Stimulated activated effector memory CD8-positive, alpha-beta T cell treated with anti-CD3 and anti-CD28 coated beads, Interleukin-12 subunit alpha, Interleukin-12 subunit beta, amount 100 ng/mL, for 72 hours (primary cell): ENCODE data around the gene TMEM163.
A peak's percentile ranks its signal among the peaks of the same experiment; 100 is the strongest.

Experiments used
- ATAC-seq: fragments of 150-1000 bp; cut with Tn5 transposase; 2 replicates; pipeline ENCODE4 v1.10.0; 2021
- DNase-seq, 2 donors: peaks; one replicate each; pipeline ENCODE4 v3.0.0; 2021 to 2022; ENCODE audit warnings: low spot score in 2 of 2
- H3K27ac Mint-ChIP-seq: one replicate; pipeline ENCODE4 v1.8.0; 2022; ENCODE audit warnings: mild to moderate bottlenecking, mixed read lengths
- H3K36me3 Mint-ChIP-seq: one replicate; pipeline ENCODE4 v1.8.0; 2022; ENCODE audit warnings: mild to moderate bottlenecking, mixed read lengths
- H3K4me1 Mint-ChIP-seq: one replicate; pipeline ENCODE4 v1.8.0; 2022; ENCODE audit warnings: mixed read lengths
- H3K4me3 Mint-ChIP-seq: one replicate; pipeline ENCODE4 v1.8.0; 2022; ENCODE audit warnings: mild to moderate bottlenecking, mixed read lengths
- H3K9me3 Mint-ChIP-seq: one replicate; pipeline ENCODE4 v1.8.0; 2022; ENCODE audit warnings: mixed read lengths

The TMEM163 gene

DNA sequence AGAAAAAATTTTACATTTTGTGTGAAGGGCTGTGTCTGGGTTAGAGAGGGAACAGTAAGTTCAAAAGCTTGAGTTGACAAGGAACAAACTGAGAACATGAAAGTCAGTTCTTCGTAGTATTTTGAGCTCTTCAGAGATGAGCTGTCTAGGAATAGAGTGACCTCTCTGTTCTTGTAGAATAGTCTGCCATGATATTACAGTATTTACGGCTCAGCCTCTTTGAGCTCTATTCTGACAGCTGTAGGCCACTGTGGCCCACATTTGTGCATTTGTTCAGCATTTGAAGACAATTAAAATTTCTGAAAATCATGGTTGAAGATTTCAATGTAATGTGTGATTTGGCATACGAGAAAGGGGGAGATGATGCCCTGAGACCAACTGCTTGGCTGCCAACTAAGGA lies 292.1 kb downstream of the TMEM163 start:
- ATAC-seq = peak; percentile 58
- no peak for DNase-seq
- H3K36me3 Mint-ChIP-seq = peaks cover 18% of the 10 kb centered on the region
- H3K4me3 Mint-ChIP-seq = no peak overlapping the region
- peaks cover 19% of the 10 kb centered on the region for H3K4me1 Mint-ChIP-seq
- H3K9me3 Mint-ChIP-seq = no peaks in the 10 kb centered on the region
- peak overlapping the region; percentile 55 for H3K27ac Mint-ChIP-seq

DNA sequence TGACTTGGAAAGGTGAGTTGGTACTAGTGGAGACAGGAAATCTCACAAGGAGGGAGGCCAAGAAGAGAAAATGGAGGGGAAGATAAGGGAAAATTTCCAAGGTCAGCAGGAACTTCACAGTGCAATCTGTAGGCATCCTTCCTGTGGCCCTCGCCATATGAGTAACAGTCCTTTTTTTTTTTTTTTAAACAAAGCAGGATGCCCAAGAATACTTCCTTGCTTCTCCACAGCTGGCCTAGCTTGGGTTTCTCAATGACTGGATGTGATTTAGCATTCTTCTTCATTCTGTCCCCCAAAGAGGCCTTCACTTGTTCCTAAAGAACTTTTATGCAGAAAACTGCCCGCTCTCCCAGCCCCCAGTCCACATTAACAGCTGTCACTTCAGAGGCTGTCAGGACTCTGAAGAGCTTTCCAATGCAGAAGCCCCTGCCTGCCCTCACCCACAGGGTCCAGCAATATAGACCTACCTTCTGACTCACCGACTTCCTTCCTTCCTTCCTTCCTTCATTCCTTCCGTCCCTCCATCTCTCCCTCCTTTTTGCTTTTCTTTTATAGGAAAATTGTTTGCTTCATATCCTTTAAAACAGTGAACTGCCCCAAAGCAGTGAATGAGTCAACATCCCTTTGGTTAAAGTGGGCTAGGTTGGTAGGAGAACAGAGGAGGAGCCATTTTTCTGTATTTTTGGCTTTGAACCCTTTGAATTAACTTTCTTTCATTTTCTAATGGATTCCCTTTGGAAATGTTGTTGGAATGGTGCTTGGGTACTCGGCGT lies 292.9 kb downstream of the TMEM163 start:
- peak overlapping the region; percentile 55 for H3K27ac Mint-ChIP-seq
- no peak overlapping the region for H3K4me3 Mint-ChIP-seq
- H3K4me1 Mint-ChIP-seq = peaks cover 19% of the 10 kb centered on the region
- no peaks in the 10 kb centered on the region for H3K9me3 Mint-ChIP-seq
- peaks cover 14% of the 10 kb centered on the region for H3K36me3 Mint-ChIP-seq
- DNase-seq (no peak), ATAC-seq (no peak)

DNA sequence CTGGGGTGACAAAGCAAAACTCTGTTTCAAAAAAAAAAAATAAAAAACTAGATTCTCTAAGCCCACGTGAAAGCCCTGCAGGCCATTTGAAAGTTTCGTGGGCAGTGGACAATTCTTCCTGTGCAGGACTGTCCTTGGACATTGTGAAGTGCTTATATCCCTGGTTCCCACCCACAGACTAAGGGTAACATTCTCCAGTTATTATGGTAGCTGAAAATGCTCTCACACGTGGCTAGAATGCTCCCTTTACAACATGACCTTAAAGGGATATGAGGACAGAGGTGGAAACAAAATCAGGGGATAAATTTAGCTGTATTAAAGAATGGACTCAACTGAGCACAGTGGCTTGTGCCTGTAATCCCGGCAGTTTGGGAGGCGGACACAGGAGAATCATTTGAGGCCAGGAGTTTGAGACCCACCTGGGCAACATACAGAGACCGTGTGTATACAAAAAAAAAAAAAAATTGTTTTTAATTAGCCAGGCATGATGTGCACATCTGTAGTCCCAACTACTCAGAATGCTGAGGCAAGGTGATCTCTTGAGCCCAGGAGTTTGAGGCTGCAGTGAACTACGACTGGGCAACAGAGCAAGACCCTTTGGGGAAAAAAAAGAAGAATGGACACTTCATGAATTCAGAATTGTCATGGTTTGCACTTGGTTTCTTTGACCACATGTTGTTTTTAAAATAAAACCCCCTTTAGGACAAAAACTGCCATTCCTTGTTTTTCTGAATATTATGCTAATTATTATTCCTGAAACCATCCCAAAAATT lies 297.1 kb downstream of the TMEM163 start:
- ATAC-seq (no peak), DNase-seq (no peak)
- Mint-ChIP-seq H3K27ac (no peak overlapping the region), H3K4me3 (no peak overlapping the region), H3K4me1 (peaks cover 24% of the 10 kb centered on the region), H3K9me3 (no peaks in the 10 kb centered on the region), H3K36me3 (peaks cover 31% of the 10 kb centered on the region)

DNA sequence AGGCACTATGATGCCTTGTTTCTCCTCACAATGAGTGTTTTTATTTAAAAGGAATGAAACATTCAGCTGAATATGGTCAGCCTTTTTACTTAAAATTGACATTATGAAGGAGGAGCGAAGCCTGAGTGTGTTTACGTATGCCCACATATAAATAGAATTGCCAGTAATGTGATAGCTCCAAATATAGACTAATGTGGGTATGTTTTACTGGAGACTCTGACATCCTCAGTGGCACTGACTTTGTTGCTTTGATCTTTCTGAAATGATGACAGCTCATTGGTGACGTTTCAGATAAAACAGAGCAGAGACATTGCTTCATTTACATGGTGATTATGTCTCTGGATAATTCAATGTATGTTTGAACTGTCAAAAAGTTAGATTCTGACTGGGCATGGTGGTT lies 297.9 kb downstream of the TMEM163 start:
- Mint-ChIP-seq H3K27ac (no peak overlapping the region), H3K36me3 (peaks cover 36% of the 10 kb centered on the region), H3K4me1 (peaks cover 20% of the 10 kb centered on the region), H3K4me3 (no peak overlapping the region), H3K9me3 (no peaks in the 10 kb centered on the region)
- ATAC-seq (no peak), DNase-seq (no peak)

DNA sequence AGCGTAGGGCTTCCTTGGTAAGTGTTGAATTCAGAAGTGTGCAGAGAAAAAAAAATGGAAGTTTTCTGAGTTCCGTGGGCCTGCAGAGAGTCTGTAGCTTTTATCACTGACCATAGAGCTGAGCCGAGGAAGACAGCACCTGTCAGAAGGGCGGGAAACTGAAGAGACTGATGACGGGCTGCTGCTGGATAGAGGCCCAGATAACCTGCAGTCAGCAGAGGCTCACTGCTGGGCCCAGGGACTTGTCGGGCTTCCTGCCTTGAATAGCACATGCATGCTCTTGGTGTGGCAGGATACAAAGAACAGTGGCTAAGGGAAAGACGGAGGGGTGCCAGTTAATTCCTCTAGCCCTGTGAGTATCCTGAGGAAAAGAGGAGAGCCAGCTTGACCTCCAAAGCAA lies 298.5 kb downstream of the TMEM163 start:
- H3K9me3 Mint-ChIP-seq = no peaks in the 10 kb centered on the region
- H3K36me3 Mint-ChIP-seq = peaks cover 34% of the 10 kb centered on the region
- H3K4me3 Mint-ChIP-seq = no peak overlapping the region

DNA sequence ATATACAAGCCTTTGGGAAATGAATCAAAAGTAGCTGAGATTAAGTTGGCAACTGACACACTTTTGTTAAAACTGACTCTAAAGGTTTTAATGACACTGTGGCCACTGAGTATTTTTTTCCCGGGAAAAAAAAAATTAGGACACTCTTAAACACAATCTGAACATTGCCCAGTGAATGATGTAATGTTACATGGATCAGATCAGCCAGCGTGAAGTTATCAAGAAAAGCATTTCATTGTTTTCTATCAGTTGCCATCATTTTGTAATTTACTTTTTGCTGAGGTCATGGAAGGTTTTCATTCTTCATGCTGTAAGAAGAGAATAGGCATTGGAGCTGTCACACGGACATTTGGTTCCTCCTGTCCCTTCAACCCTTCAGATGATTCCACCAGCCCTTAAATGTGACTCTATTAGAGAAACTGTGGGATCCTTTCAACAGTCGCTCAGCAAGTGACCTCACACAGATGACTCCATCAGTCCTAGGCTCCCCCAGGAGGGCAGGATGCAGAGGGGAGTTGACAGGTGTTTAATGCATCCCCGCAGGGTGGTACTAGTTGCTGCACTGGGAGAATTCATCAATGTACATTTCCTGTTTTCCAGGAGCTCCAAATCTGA lies 300.7 kb downstream of the TMEM163 start:
- Mint-ChIP-seq H3K36me3 (peaks cover 35% of the 10 kb centered on the region), H3K4me3 (no peak overlapping the region), H3K27ac (no peak overlapping the region), H3K4me1 (peaks cover 5% of the 10 kb centered on the region), H3K9me3 (no peaks in the 10 kb centered on the region)
- ATAC-seq (no peak), DNase-seq (no peak)

More for the DNA sequence above, 298.5 kb downstream of the TMEM163 start:
- DNase-seq (no peak), ATAC-seq (no peak)
- Mint-ChIP-seq H3K4me1 (peaks cover 13% of the 10 kb centered on the region), H3K27ac (no peak overlapping the region)

DNA sequence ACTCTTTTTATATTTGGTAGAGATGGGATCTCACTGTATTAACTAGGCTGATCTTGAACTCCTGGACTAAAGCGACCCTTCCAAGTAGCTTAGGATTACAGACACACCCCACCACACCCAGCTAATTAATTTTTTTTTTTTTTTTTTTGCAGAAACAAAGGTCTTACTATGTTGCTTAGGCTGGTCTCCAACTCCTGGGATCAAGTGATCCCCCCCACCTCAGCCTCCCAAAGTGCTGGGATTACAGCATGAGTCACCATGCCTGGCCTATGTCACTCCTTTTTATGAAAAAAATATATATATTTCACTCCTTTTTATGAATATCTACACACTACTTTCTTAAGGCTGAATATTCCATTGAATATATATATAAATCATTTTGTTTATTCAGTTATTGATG lies 302.2 kb downstream of the TMEM163 start:
- no peak overlapping the region for H3K4me3 Mint-ChIP-seq
- no peaks in the 10 kb centered on the region for H3K9me3 Mint-ChIP-seq
- H3K36me3 Mint-ChIP-seq = peaks cover 35% of the 10 kb centered on the region
- no peak for ATAC-seq
- H3K4me1 Mint-ChIP-seq = peaks cover 13% of the 10 kb centered on the region
- no peak for DNase-seq
- H3K27ac Mint-ChIP-seq = no peak overlapping the region

DNA sequence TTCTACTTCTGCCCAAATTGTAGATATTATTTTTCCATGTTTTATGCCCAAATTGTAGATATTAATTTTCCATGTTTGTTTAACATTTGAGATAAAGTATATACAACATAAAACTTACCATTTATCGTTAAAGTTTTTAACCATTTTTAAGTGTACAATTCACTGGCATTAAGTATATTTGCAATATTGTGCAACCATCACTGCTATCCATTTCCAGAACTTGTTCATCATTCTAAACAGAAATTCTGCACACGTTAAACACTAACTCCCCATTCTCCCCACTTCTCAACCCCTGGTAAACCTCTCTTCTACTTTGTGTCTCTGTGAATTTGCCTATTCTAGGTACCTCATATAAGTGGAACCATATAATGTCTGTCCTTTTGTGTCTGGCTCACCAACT lies 302.8 kb downstream of the TMEM163 start:
- peaks cover 35% of the 10 kb centered on the region for H3K36me3 Mint-ChIP-seq
- no peak overlapping the region for H3K27ac Mint-ChIP-seq
- ATAC-seq = no peak
- H3K4me3 Mint-ChIP-seq = no peak overlapping the region
- no peaks in the 10 kb centered on the region for H3K9me3 Mint-ChIP-seq
- peaks cover 19% of the 10 kb centered on the region for H3K4me1 Mint-ChIP-seq
- no peak for DNase-seq

DNA sequence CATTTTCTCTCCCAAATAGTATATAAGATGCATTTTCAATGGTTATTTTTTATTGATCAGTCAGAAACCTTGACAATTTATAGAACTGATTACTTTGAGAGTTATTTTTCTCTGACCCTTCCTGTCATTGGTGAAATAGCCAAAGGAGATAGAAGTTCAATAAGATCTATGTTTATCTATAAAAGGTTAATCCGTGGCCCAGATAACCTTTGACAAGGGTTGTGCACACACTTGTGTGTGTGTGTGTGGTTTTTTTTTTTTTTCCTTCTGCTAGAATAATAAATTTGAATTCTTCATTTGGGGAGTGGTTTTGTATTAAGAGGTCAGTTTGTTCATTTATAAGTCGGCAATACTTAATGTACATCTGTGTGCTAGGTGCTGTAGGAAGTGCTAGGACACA lies 304.9 kb downstream of the TMEM163 start:
- Mint-ChIP-seq H3K4me1 (peaks cover 39% of the 10 kb centered on the region), H3K27ac (no peak overlapping the region), H3K36me3 (peaks cover 31% of the 10 kb centered on the region), H3K9me3 (no peaks in the 10 kb centered on the region), H3K4me3 (no peak overlapping the region)
- DNase-seq = no peak
- ATAC-seq = no peak

DNA sequence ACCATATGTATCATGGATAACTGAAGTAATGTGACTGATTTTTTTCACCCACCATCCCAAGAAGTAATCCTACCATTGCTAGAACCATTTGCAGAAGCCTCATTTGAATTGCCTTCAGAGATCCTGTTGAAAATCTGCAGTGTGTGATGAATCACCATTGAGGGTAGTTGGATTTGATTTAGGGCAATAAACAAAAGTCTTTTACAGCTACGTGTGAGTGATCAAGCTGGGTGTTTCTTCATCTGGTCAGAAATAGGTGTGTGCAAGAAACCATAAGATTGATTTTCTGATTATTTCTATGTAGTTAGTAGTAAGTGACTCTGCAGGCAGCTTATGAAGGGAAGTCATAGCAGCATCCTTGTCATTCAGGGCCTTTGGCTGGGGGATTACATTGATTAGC lies 305.4 kb downstream of the TMEM163 start:
- Mint-ChIP-seq H3K9me3 (no peaks in the 10 kb centered on the region), H3K4me3 (no peak overlapping the region), H3K36me3 (peaks cover 31% of the 10 kb centered on the region), H3K4me1 (peaks cover 42% of the 10 kb centered on the region), H3K27ac (no peak overlapping the region)
- no peak for DNase-seq
- ATAC-seq = no peak

DNA sequence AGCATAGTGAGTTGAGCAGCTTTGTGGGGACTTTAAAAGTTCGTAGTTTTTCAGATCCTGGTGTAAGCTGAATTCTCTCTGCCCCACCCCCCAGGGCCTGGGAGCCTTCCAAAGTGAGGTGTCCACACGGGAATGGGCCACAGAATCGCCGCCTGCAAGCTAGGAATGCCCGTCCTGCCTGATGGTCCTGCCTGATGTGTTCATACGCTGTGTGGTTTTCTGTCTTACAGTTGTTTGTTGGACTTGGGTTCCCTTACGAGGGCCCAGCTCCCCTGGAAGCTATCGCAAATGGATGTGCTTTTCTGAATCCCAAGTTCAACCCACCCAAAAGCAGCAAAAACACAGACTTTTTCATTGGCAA lies 306.2 kb downstream of the TMEM163 start:
- H3K36me3 Mint-ChIP-seq = peaks cover 24% of the 10 kb centered on the region
- no peak overlapping the region for H3K27ac Mint-ChIP-seq
- H3K4me1 Mint-ChIP-seq = peaks cover 47% of the 10 kb centered on the region
- ATAC-seq = no peak
- DNase-seq = no peak
- H3K9me3 Mint-ChIP-seq = no peaks in the 10 kb centered on the region
- no peak overlapping the region for H3K4me3 Mint-ChIP-seq

DNA sequence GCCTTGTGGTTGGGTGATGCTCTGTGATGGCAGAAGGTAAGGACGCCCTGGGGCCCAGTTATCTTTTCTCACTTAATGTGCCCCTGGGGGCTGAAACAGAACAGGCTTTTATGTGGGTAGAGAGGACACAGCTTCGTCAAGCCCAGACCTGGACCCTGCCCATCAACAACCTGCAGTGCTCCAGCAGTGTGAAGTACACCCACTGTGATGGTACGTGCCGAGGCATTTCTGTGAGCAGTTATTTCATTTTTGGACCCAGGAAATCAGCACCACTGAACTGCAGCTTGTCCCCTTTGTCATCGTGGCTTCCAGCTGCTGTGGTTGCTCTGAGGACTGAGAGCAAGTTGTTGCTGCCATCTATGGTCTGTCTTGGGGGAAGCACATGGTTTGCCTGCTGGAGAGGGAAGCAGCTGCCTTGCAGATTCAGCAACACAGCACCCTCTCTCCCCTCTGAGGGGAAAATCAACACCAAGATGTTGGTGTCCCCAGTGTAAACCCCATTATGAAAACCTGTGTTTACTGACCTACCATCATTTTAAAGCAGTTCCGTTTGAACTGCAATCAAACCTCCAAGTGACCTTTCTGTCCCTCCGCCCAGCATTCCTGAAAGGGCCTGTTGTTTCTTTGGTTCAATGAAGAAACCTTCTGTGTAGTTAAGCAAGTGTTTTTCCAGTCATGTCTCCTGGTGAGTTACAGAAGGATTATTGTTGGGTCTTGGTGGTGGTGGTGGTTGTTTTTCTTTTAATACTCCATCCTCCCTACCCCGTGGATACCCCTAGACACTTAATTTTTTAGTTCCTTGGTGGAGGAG lies 306.8 kb downstream of the TMEM163 start:
- DNase-seq = peak; percentile 14 to 73
- no peak overlapping the region for H3K27ac Mint-ChIP-seq
- no peaks in the 10 kb centered on the region for H3K9me3 Mint-ChIP-seq
- H3K4me3 Mint-ChIP-seq = peak overlapping the region; percentile 3
- peaks cover 18% of the 10 kb centered on the region for H3K36me3 Mint-ChIP-seq
- peak; percentile 96 for ATAC-seq
- H3K4me1 Mint-ChIP-seq = peaks cover 53% of the 10 kb centered on the region

DNA sequence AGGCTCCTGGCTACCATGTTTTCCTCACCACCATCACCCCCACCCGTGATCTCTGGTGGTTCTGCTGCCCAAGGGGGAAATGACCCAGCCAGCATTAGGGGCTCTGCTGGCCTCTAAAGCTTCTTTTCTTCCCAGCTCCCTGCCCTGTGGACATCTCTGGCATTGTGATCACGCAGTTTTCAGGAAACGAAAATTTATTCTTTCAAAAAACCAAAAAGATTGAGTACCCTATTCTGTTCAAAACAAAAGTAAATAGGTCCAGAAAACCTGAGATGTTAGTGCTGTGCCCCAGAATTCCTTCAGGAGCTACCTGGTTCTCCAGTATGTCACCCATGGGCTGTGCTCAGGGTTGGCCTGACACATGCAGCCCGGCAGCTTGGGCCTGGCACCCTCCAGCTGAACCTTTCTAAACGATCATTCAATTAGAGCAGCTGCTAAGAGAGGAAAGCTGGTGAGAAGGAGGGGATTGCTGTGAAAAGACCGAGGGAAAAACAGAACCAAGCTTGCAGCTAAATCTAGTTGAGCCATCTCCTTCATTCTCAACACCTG lies 307.4 kb downstream of the TMEM163 start:
- Mint-ChIP-seq H3K4me3 (peak overlapping the region; percentile 3), H3K27ac (peak overlapping the region; percentile 61)

DNA sequence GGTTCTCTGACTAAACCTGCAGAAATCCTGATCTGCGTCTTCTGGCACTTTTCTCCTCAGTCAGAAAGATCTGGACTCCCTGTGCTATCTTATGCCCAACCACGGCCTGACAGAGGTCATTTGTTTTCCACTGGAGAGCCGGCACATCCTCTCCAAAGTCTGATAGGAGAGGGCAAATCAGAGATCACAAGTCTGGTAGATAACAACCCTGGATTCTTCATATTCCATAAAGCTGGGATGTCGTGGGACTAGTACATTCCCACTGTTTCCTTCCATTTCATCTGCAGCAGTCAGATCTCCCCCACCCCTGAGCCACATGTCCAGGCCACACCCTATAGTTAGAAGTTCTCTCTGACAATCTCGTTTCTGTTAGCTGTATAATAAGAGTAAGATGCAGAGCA lies 308.0 kb downstream of the TMEM163 start:
- H3K4me3 Mint-ChIP-seq = no peak overlapping the region
- no peak for ATAC-seq
- H3K27ac Mint-ChIP-seq = peak overlapping the region; percentile 61
- peaks cover 10% of the 10 kb centered on the region for H3K36me3 Mint-ChIP-seq
- H3K9me3 Mint-ChIP-seq = no peaks in the 10 kb centered on the region
- DNase-seq = no peak
- H3K4me1 Mint-ChIP-seq = peaks cover 62% of the 10 kb centered on the region

More for the DNA sequence above, 307.4 kb downstream of the TMEM163 start:
- H3K4me1 Mint-ChIP-seq = peaks cover 58% of the 10 kb centered on the region
- no peak for DNase-seq
- H3K9me3 Mint-ChIP-seq = no peaks in the 10 kb centered on the region
- peaks cover 11% of the 10 kb centered on the region for H3K36me3 Mint-ChIP-seq
- no peak for ATAC-seq

DNA sequence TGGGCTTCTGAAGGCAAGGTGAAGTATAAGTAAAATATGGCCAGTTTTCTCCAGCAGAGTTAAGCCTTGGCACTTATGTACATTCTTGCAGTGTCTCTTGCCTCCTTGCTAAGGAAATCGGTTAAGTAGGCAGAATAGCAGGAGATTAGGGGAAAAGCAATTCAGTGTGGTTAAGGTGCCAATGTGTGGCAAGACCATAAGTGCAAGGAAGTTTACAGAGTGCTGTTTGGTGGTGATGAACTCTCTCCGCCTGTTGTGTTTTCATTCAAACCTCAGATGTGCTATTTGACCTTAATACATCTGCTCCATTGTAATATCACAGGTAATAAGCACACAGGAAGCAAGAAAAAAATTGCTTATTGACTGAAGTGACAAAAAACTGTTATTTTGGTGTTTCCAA lies 308.8 kb downstream of the TMEM163 start:
- no peak for DNase-seq
- no peak overlapping the region for H3K27ac Mint-ChIP-seq

More for the DNA sequence above, 308.8 kb downstream of the TMEM163 start:
- Mint-ChIP-seq H3K36me3 (peaks cover 14% of the 10 kb centered on the region), H3K4me1 (peaks cover 62% of the 10 kb centered on the region), H3K9me3 (no peaks in the 10 kb centered on the region), H3K4me3 (no peak overlapping the region)
- ATAC-seq = no peak
